Peyer's patch (tissue), 4 donors: ENCODE measurements around the gene BICRA. TPM values are rescaled to one million over a fixed set of nuclear protein-coding genes. Genes with fewer than 3 reads are reported as not detected.

Source experiments
- DNase-seq, 3 donors: peaks; one replicate each; pipeline ENCODE4 v3.0.0-alpha.2; 2017 to 2019
- H3K27ac ChIP-seq, 4 donors: fragments of 200-600 bp; sonication (generic); one replicate each; pipeline ENCODE4 v1.5.1; 2016 to 2019
- H3K27me3 ChIP-seq, 2 donors: fragments of 200-600 bp; sonication (generic); one replicate each; pipeline ENCODE4 v1.5.1; 2019
- H3K36me3 ChIP-seq, 3 donors: fragments of 200-600 bp; sonication (generic); one replicate each; pipeline ENCODE4 v1.5.1; 2016 to 2019
- H3K4me1 ChIP-seq, 4 donors: fragments of 200-600 bp; sonication (generic); one replicate each; pipeline ENCODE4 v1.5.1; 2016 to 2019
- H3K4me3 ChIP-seq, 4 donors: fragments of 200-600 bp; sonication (generic); 1 replicate in 3 of 4; 2 replicates in 1 of 4; pipeline ENCODE4 v1.5.1; 2016 to 2019; ENCODE audit warnings: mild to moderate bottlenecking in 1 of 4
- H3K9me3 ChIP-seq, 4 donors: fragments of 200-600 bp; sonication (generic); one replicate each; pipeline ENCODE4 v1.5.1; 2016 to 2019; ENCODE audit warnings: mild to moderate bottlenecking in 1 of 4
- CTCF ChIP-seq, 6 experiments: fragments of 450-650 bp in 4 of 6; fragments of 200-600 bp in 2 of 6; sonication (generic) in 1 of 6; IDR thresholded peaks; one replicate each; pipeline ENCODE4 v1.5.1; 2017 to 2019; ENCODE audit warnings: antibody characterized with exemption in 6 of 6, mild to moderate bottlenecking in 3 of 6, moderate library complexity in 1 of 6
- POLR2A ChIP-seq, 2 donors: fragments of 450-650 bp; IDR thresholded peaks; one replicate each; pipeline ENCODE4 v1.5.1; 2017; ENCODE audit warnings: antibody characterized with exemption in 2 of 2, mild to moderate bottlenecking in 2 of 2, moderate library complexity in 2 of 2
- total RNA-seq, 4 donors: library from RNA; depleted of rRNA; stranded (reverse); fragments of >200 nt; gene quantifications; one replicate each; pipeline ENCODE4 v1.1.0, GENCODE V29; 2016

The BICRA gene
- total RNA-seq, 4 donors from 2014 or later, result 8.2 to 14.9 (median 13.3) TPM

GRCh38 chr19:47641891-47642485 is 33.1 kb downstream of the BICRA start:
- Histone ChIP-seq H3K4me3 (no peak overlapping the region), H3K9me3 (no peaks in the 10 kb centered on the region), H3K4me1 (peaks cover 0 to 26% (median 0%) of the 10 kb centered on the region in 4 donors), H3K27ac (no peak overlapping the region), H3K36me3 (no peaks in the 10 kb centered on the region), H3K27me3 (no peaks in the 10 kb centered on the region)
- TF ChIP-seq CTCF (IDR thresholded peaks at IDR 0.05), result no peak
- no peak for TF ChIP-seq POLR2A (IDR thresholded peaks at IDR 0.05)
- no peak for DNase-seq

GRCh38 chr19:47643281-47643680 is 34.3 kb downstream of the BICRA start:
- H3K36me3 ChIP-seq, result no peaks in the 10 kb centered on the region
- no peak for TF ChIP-seq POLR2A (IDR thresholded peaks at IDR 0.05)
- TF ChIP-seq CTCF (IDR thresholded peaks at IDR 0.05), result no peak
- H3K9me3 ChIP-seq, result no peaks in the 10 kb centered on the region
- no peak overlapping the region for H3K27ac ChIP-seq
- H3K4me3 ChIP-seq, result no peak overlapping the region
- no peak for DNase-seq
- peaks cover 0 to 19% (median 0%) of the 10 kb centered on the region in 4 donors for H3K4me1 ChIP-seq
- no peaks in the 10 kb centered on the region for H3K27me3 ChIP-seq

- Histone ChIP-seq H3K4me3 (no peak overlapping the region), H3K36me3 (no peaks in the 10 kb centered on the region), H3K27me3 (no peaks in the 10 kb centered on the region), H3K4me1 (peaks cover 0 to 19% (median 0%) of the 10 kb centered on the region in 4 donors), H3K27ac (no peak overlapping the region), H3K9me3 (no peaks in the 10 kb centered on the region)
- TF ChIP-seq POLR2A (IDR thresholded peaks at IDR 0.05) (no peak), CTCF (IDR thresholded peaks at IDR 0.05) (no peak)
- no peak for DNase-seq
These were observed 35.3 kb downstream of the BICRA start for GRCh38 chr19:47644199-47644598.

GRCh38 chr19:47644743-47645482 is 36.0 kb downstream of the BICRA start:
- Histone ChIP-seq H3K4me3 (no peak overlapping the region), H3K4me1 (peaks cover 0 to 19% (median 0%) of the 10 kb centered on the region in 4 donors), H3K27me3 (no peaks in the 10 kb centered on the region), H3K9me3 (no peaks in the 10 kb centered on the region), H3K36me3 (no peaks in the 10 kb centered on the region), H3K27ac (peak overlapping the region in 2 of 4 donors; percentile 3 to 37)
- no peak for TF ChIP-seq POLR2A (IDR thresholded peaks at IDR 0.05)
- no peak for TF ChIP-seq CTCF (IDR thresholded peaks at IDR 0.05)
- DNase-seq, result no peak

GRCh38 chr19:47646924-47647323 is 38.0 kb downstream of the BICRA start:
- no peaks in the 10 kb centered on the region for H3K27me3 ChIP-seq
- peaks cover 0 to 19% (median 0%) of the 10 kb centered on the region in 4 donors for H3K4me1 ChIP-seq
- no peak for TF ChIP-seq POLR2A (IDR thresholded peaks at IDR 0.05)
- no peak for TF ChIP-seq CTCF (IDR thresholded peaks at IDR 0.05)
- H3K4me3 ChIP-seq, result no peak overlapping the region
- no peaks in the 10 kb centered on the region for H3K36me3 ChIP-seq
- no peak overlapping the region for H3K27ac ChIP-seq
- no peak for DNase-seq
- H3K9me3 ChIP-seq, result no peaks in the 10 kb centered on the region
